HG03558 (cell line): ENCODE results near the gene SAP30BP.

Source experiments
- ATAC-seq: cut with Tn5 transposase; IDR thresholded peaks from one replicate; pipeline ENCODE4 v1.9.1; 2021; ENCODE audit warnings: moderate number of reproducible peaks; ENCODE audit not compliant: unreplicated experiment; ENCODE audit errors: extremely low read depth

The SAP30BP gene

GRCh38 chr17:75645889-75646637 lies 21.1 kb upstream of the SAP30BP start:
- ATAC-seq: no peak

- ATAC-seq: no peak
These were observed 20.5 kb upstream of the SAP30BP start for GRCh38 chr17:75646638-75646992.

- ATAC-seq: no peak
These were observed 20.1 kb upstream of the SAP30BP start for GRCh38 chr17:75647061-75647460.

- no peak for ATAC-seq
These were observed 19.2 kb upstream of the SAP30BP start for GRCh38 chr17:75647921-75648320.

- no peak for ATAC-seq
These were observed 17.5 kb upstream of the SAP30BP start for GRCh38 chr17:75649687-75650086.

GRCh38 chr17:75650874-75651273 lies 16.3 kb upstream of the SAP30BP start:
- no peak for ATAC-seq

GRCh38 chr17:75652341-75652740 lies 14.8 kb upstream of the SAP30BP start:
- no peak for ATAC-seq

GRCh38 chr17:75652934-75653549 lies 14.1 kb upstream of the SAP30BP start:
- ATAC-seq: no peak

GRCh38 chr17:75654176-75654575 lies 13.0 kb upstream of the SAP30BP start:
- no peak for ATAC-seq

GRCh38 chr17:75658237-75658636 lies 8.9 kb upstream of the SAP30BP start:
- ATAC-seq: no peak

- no peak for ATAC-seq
These were observed 5.6 kb upstream of the SAP30BP start for GRCh38 chr17:75661531-75661930.

- no peak for ATAC-seq
These were observed 4.6 kb upstream of the SAP30BP start for GRCh38 chr17:75662511-75662910.

- peak; percentile 43 for ATAC-seq
These were observed 3.0 kb upstream of the SAP30BP start for GRCh38 chr17:75664099-75664549.

GRCh38 chr17:75665981-75666380 lies 1.2 kb upstream of the SAP30BP start:
- no peak for ATAC-seq

GRCh38 chr17:75667825-75668224 lies 687 bp downstream of the SAP30BP start:
- ATAC-seq: no peak

GRCh38 chr17:75668489-75668888 lies 1.4 kb downstream of the SAP30BP start:
- ATAC-seq: no peak

GRCh38 chr17:75670868-75671267 lies 3.7 kb downstream of the SAP30BP start:
- ATAC-seq: no peak

- no peak for ATAC-seq
These were observed 4.9 kb downstream of the SAP30BP start for GRCh38 chr17:75672011-75672410.

GRCh38 chr17:75673487-75673886 lies 6.3 kb downstream of the SAP30BP start:
- ATAC-seq: no peak

GRCh38 chr17:75676461-75676860 lies 9.3 kb downstream of the SAP30BP start:
- no peak for ATAC-seq

GRCh38 chr17:75679706-75680211 lies 12.6 kb downstream of the SAP30BP start:
- ATAC-seq: no peak

- no peak for ATAC-seq
These were observed 13.3 kb downstream of the SAP30BP start for GRCh38 chr17:75680431-75680830.
